ENCODE measurements around the gene MYRIP.

Gene MYRIP

DNA sequence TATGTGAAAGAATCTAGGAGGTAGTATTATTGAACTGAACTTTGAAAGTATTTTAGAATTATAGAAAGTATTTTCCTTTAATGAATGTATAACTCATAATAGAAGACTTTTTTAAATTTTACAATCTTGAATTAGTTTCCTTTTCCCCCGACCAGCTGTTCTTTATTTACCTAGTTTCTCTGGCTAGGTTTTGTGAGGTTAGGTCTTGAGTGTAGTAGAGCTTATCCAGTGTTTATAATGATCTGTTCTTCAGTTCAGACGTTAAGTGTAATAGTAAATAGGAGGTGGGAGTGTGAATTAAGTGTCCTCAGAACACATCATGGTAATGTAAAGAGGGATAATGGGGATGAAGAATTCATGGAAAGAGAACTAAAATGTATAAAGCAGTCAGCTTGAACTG lies 93.8 kb downstream of the MYRIP start:
- in situ Hi-C loops (cut with HindIII; ENCODE audit: low sequenced_read_pairs), result no loop called here

GRCh38 chr3:39905788-39906187 lies 96.4 kb downstream of the MYRIP start:
- in situ Hi-C loops (cut with HindIII; ENCODE audit: low sequenced_read_pairs), result no loop called here

GRCh38 chr3:39907981-39908380 lies 98.6 kb downstream of the MYRIP start:
- in situ Hi-C loops (cut with HindIII; ENCODE audit: low sequenced_read_pairs), result no loop called here

GRCh38 chr3:39910135-39910534 lies 100.7 kb downstream of the MYRIP start:
- in situ Hi-C loops (cut with HindIII; ENCODE audit: low sequenced_read_pairs), result no loop called here

DNA sequence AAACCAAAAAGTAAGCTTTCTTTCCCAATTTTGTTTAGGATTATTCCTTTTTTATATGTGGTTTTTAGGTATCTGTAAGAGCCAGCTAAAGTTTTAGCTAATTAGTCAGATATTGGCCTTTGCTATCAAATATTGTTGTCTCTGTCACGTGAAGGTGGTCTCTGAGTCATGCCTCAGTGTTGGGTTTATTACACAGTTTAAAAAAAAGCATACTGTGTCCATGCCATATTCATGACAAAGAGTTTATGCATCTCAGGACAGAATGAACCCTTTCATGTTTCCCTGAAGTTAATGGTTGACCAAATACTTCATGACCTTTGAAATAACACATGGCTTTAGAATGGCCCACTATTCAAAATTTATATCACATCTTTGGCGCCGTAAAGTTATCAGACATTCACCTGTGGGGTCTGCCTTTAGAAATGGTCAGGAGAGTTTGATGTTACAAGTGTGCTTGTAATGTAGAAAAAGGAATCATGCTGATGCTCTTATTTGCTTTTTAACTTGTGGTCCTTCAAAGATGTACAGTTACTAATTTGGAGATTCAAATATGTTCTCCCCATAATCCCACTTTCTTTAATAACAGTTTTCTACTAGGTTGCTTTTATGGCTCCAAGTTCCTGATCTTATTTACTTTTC lies 101.5 kb downstream of the MYRIP start:
- in situ Hi-C loops (cut with HindIII; ENCODE audit: low sequenced_read_pairs), result no loop called here

DNA sequence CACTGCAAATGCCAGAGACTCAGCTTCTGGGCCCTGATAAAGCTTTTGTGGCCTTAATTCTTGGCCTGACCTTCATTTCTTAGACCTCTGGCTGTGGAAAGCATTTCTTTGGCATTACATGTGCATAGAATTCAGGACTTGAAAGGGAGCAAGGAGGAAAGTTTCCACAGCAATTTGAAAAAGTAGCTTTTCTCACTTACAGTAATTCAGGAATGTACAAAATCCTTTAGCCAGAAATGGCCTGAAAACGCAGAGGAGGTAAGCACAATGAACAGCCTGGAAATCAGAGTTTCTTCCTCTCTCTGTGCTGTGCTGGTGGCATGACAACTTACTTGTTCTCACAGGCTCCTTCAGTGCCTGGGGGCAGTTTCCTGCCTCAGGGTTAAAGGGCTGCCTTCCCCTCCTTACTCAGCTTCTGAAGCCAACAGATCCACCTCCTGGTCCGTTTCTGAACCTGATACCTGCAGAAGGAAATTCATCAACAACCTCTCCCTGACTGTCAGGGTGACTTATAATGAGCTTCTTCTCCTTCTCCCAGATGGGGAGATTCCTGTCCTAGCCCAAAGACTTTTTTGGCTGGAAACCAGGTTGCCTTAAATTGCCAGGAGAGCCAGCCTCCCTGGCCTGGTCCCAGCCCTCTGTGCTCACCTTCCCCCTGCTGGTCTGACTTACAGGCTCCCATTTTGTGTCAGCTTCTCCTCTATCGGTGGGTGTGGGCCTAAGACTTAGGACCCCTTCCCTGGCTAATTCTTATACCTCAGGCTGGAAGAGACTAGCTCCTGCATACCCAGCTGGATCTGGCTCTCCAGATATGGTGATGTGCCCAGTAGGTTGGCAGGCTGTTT lies 102.3 kb downstream of the MYRIP start:
- in situ Hi-C loops (cut with HindIII; ENCODE audit: low sequenced_read_pairs), result no loop called here

DNA sequence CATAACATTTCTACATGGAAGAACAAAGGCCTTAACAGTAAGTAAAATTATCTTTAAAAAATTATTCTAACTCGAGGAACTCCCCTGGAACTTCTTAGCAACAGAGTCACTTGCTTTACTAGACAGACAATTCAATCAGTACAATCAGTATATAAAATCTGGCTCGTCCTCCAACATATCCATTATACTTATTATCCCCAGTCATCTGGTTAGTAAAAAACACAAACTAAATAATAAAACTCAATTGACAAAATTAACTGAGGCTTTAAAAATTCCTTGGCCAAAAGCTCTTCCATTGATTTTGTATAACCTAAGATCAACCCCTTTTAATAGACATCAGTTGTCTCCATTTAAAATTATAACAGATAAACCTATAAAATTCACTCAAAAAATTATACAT lies 105.6 kb downstream of the MYRIP start:
- in situ Hi-C loops (cut with HindIII; ENCODE audit: low sequenced_read_pairs), result no loop called here

DNA sequence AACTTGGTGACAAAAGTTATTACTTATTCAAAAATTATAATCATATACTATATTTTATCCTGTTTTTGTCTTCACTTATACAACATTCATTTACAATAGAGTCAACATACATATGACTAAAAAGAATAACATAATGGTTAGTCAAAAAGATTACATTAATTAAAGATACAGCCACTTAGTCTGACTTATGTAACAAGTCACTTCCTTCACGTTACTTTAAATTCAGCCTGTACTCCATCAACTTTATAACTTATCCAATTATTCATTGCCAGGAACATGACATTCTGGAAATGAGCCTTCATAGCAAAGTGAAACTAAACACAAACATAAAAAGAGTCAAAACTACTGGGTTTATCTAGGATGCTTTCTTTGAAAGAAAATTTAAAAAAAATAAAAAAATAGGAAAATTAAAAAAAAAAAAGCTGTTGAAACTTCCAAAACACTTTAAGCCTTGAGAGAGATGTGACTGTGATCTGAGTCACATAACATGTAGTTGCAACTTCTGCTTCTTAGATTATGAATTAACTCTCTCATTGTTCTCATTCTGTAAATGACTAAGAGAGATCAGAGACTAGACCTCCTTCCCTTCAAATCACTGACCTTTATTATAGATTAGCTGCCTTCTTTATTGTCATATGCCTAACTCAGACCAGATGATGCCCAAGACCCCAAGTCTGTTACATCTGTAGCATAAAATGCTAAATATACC lies 107.8 kb downstream of the MYRIP start:
- in situ Hi-C loops (cut with HindIII; ENCODE audit: low sequenced_read_pairs), result no loop called here

- in situ Hi-C loops (cut with HindIII; ENCODE audit: low sequenced_read_pairs), result no loop called here
Measured at GRCh38 chr3:39919281-39919680, 109.9 kb downstream of the MYRIP start.

- in situ Hi-C loops (cut with HindIII; ENCODE audit: low sequenced_read_pairs), result no loop called here
Measured at GRCh38 chr3:39920271-39920670, 110.9 kb downstream of the MYRIP start.

GRCh38 chr3:39927479-39927878 lies 118.1 kb downstream of the MYRIP start:
- in situ Hi-C loops (cut with HindIII; ENCODE audit: low sequenced_read_pairs), result no loop called here

DNA sequence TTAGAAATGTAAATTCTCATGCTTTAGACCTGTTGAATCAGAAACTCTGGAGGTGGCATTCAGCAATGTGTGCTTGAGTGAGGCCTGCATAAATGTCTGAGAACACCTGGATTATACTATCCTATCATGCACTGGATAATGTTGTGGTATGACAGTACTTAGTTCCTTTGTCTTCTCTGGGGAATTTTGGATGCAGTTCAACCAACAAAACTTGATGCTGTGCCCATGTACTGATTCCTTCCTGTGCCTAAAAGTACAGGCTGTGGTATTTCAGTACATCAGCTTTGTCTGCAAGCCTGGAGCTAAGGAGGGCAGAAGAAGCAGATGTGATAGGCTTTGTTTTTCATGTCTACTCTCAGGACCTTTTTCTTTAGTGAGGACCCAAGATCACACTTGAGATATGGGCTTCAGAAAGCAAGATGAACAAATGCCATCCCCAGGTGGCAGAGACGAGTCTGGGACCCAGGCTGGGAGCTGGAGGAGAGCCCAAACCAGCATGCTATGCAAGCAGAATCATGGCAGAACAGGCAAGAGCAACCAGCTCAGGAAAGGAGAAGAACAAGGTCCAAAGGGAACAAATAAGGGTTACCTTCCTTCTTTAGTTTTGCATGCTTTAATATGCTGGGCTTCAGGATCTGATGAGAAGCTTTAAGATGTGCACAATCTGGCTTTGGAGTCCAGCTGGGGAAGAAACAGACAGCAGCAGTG lies 124.7 kb downstream of the MYRIP start:
- in situ Hi-C loops (cut with HindIII; ENCODE audit: low sequenced_read_pairs), result no loop called here

DNA sequence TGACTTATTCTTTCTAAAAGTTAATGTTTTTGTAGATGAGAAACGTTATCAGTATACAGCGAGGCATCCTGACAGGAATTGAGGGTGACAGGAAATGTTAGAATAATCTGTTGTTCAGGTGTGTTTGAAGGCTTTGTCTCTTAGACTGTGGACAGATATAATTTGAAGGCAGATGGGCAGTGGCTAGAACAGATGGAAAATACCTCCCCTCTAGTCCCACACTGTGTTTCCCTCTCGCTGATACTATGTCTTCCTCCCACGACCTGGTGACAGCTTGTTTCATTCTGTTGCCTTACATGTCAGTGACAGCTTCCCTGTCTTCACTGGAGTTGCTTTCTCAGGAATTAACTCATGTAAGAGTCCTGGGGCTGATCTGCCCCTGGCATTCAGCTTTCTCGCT lies 125.3 kb downstream of the MYRIP start:
- in situ Hi-C loops (cut with HindIII; ENCODE audit: low sequenced_read_pairs), result no loop called here

GRCh38 chr3:39935261-39935660 lies 125.9 kb downstream of the MYRIP start:
- in situ Hi-C loops (cut with HindIII; ENCODE audit: low sequenced_read_pairs), result no loop called here

DNA sequence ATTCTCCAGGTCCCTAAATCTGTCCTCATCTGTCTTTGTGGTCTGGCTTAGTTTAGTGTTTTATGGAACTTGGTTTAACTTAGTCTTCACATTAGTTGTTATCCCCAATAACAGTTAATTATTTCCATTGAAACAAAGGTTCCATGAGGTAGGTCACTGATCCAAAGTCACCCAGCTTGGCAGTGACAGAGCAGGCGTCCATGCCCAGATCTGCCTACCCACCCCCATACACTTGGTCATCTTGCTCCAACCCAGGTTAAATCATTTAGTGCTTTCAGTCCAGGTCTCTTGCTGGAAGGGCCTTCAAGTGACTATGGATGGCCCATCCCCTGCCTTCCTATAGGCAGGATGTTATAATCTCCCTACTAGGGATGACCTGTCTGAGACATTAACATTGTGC lies 127.4 kb downstream of the MYRIP start:
- in situ Hi-C loops (cut with HindIII; ENCODE audit: low sequenced_read_pairs), result no loop called here

- in situ Hi-C loops (cut with HindIII; ENCODE audit: low sequenced_read_pairs), result no loop called here
Measured at GRCh38 chr3:39937315-39937714, 127.9 kb downstream of the MYRIP start.

DNA sequence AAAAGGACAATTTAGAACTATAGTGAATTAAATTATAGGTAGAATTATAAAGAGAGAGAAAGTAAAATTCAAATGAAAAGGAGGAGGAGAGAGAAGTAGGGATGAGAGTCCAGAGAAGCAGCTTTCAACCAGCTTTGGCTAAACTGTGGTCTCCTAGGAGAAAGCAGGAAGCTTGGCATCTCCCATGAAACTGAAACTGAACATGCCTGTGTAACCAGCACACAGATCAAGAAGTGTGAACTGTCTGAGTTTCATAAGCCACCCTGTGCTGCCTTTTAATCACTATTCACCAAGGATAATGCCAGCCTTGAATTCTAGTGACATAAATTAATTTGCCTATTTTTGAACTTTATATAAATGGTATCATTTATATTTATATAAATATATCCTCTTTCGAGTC lies 128.5 kb downstream of the MYRIP start:
- in situ Hi-C loops (cut with HindIII; ENCODE audit: low sequenced_read_pairs), result no loop called here

DNA sequence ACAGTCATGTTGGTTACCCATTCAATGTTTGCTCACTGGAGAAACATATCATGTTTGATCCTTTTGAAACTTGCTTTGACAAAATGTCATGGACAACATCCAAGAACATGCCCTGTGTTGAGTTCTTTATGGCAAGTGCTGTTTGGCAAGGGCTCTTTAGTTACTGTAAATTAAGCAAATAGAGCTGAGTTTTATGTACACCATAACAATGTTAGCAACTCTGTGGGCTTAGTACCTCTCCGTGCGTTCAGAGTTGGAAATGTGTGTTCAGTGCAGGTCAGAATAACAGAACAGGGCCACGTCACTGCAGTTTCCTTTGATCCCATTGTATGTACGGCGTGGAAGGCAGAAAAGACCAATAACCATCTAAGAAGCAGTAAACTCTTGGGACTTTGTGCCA lies 132.5 kb downstream of the MYRIP start:
- in situ Hi-C loops (cut with HindIII; ENCODE audit: low sequenced_read_pairs), result no loop called here

DNA sequence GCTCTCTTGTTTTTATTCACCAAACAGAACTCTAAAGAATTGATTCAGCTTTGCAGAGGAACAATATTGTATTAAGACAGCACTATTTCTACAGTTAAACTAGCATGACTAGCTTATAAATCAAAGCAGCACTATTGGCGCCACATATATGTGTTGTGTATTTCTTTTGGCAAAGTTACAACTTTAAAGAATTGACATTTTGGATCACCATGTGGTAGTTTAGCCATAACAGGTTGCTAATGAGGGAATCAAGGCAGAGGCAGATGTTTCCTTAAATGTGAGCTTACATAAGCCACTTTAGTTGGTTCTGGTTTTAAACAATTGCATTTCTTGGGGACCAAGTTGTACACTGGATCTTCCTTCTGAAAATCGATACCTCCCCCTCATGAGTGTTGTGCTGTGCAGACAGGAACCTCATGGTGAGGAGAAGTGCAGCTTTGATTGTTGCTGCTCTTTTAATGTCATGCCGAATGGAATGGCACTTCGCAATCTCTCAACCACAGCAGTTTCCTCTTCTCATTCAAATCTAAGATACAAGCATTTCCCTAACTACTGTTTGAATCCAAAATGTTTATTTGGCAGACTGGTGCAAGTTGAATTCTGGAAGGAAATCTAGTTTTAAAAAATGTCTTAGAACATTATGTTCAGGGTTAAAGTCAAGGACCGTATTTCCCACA lies 151.2 kb downstream of the MYRIP start:
- in situ Hi-C loops (cut with HindIII; ENCODE audit: low sequenced_read_pairs), result no loop called here

DNA sequence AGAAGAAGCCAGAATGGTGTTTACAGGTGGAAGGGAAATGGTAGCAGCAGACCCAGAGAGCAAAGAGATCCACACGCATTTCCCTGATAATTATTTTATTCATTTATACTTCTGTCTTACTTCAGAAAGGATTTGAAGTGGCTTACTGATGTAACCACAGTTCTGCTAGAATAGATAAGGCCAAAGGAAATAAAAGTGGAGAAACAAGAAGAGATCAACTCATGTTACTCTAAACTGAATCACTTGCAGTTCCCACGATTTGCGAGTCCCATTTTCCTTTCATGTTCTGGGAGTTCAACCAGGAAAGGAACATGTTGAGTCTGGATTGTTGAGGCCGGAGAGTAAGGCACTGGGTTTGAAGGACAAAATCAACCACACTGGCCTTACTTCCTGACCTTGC lies 151.8 kb downstream of the MYRIP start:
- in situ Hi-C loops (cut with HindIII; ENCODE audit: low sequenced_read_pairs), result no loop called here

DNA sequence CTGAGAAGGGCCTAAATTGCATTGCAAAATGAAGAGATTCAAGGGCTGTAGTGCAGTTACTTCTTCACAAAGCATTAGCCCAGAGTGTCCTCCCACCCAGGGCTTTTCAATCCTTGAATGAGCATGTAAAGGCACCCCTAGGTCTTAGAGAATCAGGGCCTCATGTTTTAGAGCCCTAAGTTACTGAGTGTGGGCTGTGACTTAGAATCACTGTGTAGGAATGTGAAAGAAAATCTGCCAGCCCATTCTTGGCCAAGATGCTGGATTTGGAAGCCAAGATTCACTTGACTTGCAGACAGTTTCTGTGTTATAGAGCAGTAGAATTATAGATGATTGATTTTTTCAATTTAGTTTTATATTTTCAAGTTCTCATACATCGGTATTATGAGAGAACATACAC lies 153.2 kb downstream of the MYRIP start:
- in situ Hi-C loops (cut with HindIII; ENCODE audit: low sequenced_read_pairs), result no loop called here

Measured in DLD1 (cell line).